Natural killer cell (primary cell): Measurements from ENCODE around the gene MATN1. TPM values are rescaled to one million over a fixed set of nuclear protein-coding genes. Genes with fewer than 3 reads are reported as not detected.

Source experiments
- ATAC-seq, 3 donors: fragments of 150-1000 bp in 2 of 3; fragments of 200-7000 bp in 1 of 3; cut with Tn5 transposase; 1 replicate in 1 of 3; 2 replicates in 2 of 3; pipeline ENCODE4 v1.10.0; 2021; ENCODE audit warnings: mild to moderate bottlenecking in 2 of 3, moderate library complexity in 2 of 3
- DNase-seq, 2 donors: peaks; one replicate each; pipeline versions ENCODE4 v3.0.0 to v3.0.0-alpha.2; 2013 to 2021; ENCODE audit warnings: mixed read lengths in 1 of 2
- H3K27ac ChIP-seq: one replicate; pipeline ENCODE4 v1.5.1; 2013; ENCODE audit warnings: mild to moderate bottlenecking, low read length
- H3K27me3 ChIP-seq: one replicate; pipeline ENCODE4 v1.6.1; 2013; ENCODE audit warnings: low read length; ENCODE audit not compliant: control insufficient read depth, insufficient read depth
- H3K36me3 ChIP-seq: one replicate; pipeline ENCODE4 v1.6.1; 2013; ENCODE audit warnings: low read length; ENCODE audit not compliant: control insufficient read depth, insufficient read depth
- H3K4me1 ChIP-seq: one replicate; pipeline ENCODE4 v1.6.1; 2013; ENCODE audit warnings: low read length; ENCODE audit not compliant: control insufficient read depth, insufficient read depth
- H3K4me3 ChIP-seq: one replicate; pipeline ENCODE4 v1.5.1; 2013; ENCODE audit warnings: low read length
- H3K9me3 ChIP-seq: one replicate; pipeline ENCODE4 v1.6.1; 2013; ENCODE audit warnings: low read length; ENCODE audit not compliant: control insufficient read depth, insufficient read depth
- H3K27ac Mint-ChIP-seq, 2 donors: one replicate each; pipeline ENCODE4 v1.8.0; 2022; ENCODE audit warnings: mild to moderate bottlenecking in 2 of 2, mixed read lengths in 2 of 2, moderate library complexity in 1 of 2
- H3K27me3 Mint-ChIP-seq, 2 donors: one replicate each; pipeline ENCODE4 v1.8.0; 2022; ENCODE audit warnings: low read depth in 2 of 2, mixed read lengths in 2 of 2
- H3K36me3 Mint-ChIP-seq: one replicate; pipeline ENCODE4 v1.8.0; 2022; ENCODE audit warnings: mixed read lengths
- H3K4me1 Mint-ChIP-seq, 2 donors: one replicate each; pipeline ENCODE4 v1.8.0; 2022; ENCODE audit warnings: mixed read lengths in 2 of 2
- H3K4me3 Mint-ChIP-seq: one replicate; pipeline ENCODE4 v1.8.0; 2022; ENCODE audit warnings: mild to moderate bottlenecking, moderate library complexity, mixed read lengths
- H3K9me3 Mint-ChIP-seq, 2 donors: one replicate each; pipeline ENCODE4 v1.8.0; 2022; ENCODE audit warnings: mixed read lengths in 2 of 2
- WGBS: methylation state at CpG from one replicate; pipeline ENCODE4 v1.1.7; 2013; ENCODE audit warnings: missing lambda C conversion rate; ENCODE audit not compliant: insufficient coverage; 5-methylcytosine and 5-hydroxymethylcytosine counted together
- intact Hi-C: fragments of 100-400 bp; cut with micrococcal nuclease; formaldehyde crosslinking; loops from one replicate; pipeline ENCODE4 v1.14.2; 2022
- total RNA-seq, 4 donors: library from RNA; stranded (reverse); fragments of 120-200 nt in 1 of 4; gene quantifications; one replicate each; pipeline versions ENCODE4 v1.2.3 to v1.2.4, GENCODE V29; 2013 to 2022
- TF ChIP-seq, protein P1 (sequence below): fragments of 200-600 bp; IDR thresholded peaks from one replicate; pipeline ENCODE4 v1.8.0; 2022; ENCODE audit warnings: antibody characterized with exemption

MATN1 gene
- total RNA-seq, 3 donors from 2014 or later (not counting 1 experiment from before 2014, with no cell fraction given) = 0.93 to 1.7 (median 1.2) TPM

DNA sequence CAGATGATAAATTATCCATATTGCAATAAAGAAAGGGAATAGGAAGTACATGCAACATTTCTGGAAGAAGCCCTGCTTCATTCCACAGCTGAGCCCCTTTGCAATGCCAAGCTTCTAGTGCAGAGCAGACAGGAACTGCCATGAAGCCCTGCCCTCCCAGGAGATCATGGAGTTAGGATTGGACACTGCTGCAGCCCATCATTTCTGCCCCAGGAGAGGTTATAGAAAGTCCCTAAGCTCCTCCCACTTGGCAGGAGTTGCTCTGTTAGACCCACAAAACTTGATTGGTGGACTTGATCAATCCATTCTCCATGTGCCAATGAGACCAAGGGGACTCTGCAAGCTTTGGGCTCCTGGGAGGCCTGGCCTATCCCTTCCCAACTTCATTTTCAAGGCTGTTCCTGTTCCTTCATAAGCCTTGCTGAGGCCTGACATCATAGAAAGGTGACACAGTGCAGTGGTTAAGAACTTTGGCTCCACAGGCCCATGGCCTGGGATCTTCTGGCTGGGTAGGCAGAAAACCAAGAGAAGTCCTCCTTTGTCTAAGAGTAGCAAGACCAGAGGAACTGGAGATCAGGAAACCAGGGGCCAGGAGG lies 35.5 kb upstream of the MATN1 start:
- H3K4me3 ChIP-seq = no peak overlapping the region
- intact Hi-C loops = loop anchor here (10.0 kb wide), 1 partner anchor 546 kb away; no protein-coding TSS in a partner anchor

DNA sequence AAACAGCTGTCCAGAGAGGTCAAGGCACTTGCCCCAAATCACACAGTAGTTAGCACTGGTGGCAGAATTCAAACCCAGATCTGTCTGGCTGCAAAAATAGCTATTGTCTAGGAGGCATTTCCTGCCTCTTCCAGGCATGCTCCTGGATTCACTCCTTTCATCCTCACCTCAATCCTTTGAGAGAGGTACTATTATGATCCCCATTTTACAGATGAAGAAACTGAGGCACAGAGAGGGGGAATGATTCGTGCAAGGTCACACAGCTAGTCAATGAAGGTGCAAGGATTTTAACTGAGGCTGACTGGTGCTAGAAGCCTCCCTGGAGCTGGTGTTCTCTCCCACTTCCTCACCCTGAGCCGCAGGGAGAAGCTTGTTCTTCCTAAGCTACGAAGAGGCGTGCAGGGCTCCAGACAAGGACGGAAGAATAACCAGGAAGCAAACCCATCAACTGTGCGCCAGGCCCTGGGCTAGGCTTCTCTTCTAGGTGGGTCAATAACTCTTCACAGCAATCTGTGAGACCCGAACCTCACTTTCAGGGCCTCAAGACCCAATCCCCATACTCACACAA lies 34.8 kb upstream of the MATN1 start:
- H3K9me3 ChIP-seq = no peaks in the 10 kb centered on the region
- no peaks in the 10 kb centered on the region for H3K27me3 ChIP-seq
- H3K4me3 ChIP-seq = peak overlapping the region; percentile 87
- H3K27me3 Mint-ChIP-seq = no peaks in the 10 kb centered on the region
- 75% methylated on average over 7 of the region's 7 CpGs for WGBS
- intact Hi-C loops = loop anchor here (10.0 kb wide), 1 partner anchor 547 kb away; no protein-coding TSS in a partner anchor
- TF ChIP-seq, protein P1, sequence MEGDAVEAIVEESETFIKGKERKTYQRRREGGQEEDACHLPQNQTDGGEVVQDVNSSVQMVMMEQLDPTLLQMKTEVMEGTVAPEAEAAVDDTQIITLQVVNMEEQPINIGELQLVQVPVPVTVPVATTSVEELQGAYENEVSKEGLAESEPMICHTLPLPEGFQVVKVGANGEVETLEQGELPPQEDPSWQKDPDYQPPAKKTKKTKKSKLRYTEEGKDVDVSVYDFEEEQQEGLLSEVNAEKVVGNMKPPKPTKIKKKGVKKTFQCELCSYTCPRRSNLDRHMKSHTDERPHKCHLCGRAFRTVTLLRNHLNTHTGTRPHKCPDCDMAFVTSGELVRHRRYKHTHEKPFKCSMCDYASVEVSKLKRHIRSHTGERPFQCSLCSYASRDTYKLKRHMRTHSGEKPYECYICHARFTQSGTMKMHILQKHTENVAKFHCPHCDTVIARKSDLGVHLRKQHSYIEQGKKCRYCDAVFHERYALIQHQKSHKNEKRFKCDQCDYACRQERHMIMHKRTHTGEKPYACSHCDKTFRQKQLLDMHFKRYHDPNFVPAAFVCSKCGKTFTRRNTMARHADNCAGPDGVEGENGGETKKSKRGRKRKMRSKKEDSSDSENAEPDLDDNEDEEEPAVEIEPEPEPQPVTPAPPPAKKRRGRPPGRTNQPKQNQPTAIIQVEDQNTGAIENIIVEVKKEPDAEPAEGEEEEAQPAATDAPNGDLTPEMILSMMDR = no peak
- peak overlapping the region; percentile 99 to 100 for H3K27ac Mint-ChIP-seq
- H3K36me3 ChIP-seq = no peaks in the 10 kb centered on the region
- H3K4me1 ChIP-seq = peaks cover 85% of the 10 kb centered on the region
- DNase-seq = no peak
- H3K9me3 Mint-ChIP-seq = no peaks in the 10 kb centered on the region
- H3K27ac ChIP-seq = peak overlapping the region; percentile 95
- H3K36me3 Mint-ChIP-seq = no peaks in the 10 kb centered on the region
- ATAC-seq = no peak
- H3K4me1 Mint-ChIP-seq = peaks cover 68 to 77% of the 10 kb centered on the region in 2 donors
- H3K4me3 Mint-ChIP-seq = peak overlapping the region; percentile 99

More for the DNA sequence above, 35.5 kb upstream of the MATN1 start:
- H3K4me3 Mint-ChIP-seq = peak overlapping the region; percentile 75
- H3K36me3 ChIP-seq = no peaks in the 10 kb centered on the region
- ATAC-seq = no peak
- peaks cover 61 to 70% of the 10 kb centered on the region in 2 donors for H3K4me1 Mint-ChIP-seq
- H3K27ac ChIP-seq = peak overlapping the region; percentile 1
- DNase-seq = peak in 1 of 2 donors; percentile 49
- H3K4me1 ChIP-seq = peaks cover 83% of the 10 kb centered on the region
- no peaks in the 10 kb centered on the region for H3K9me3 Mint-ChIP-seq
- H3K27me3 Mint-ChIP-seq = no peaks in the 10 kb centered on the region
- H3K36me3 Mint-ChIP-seq = no peaks in the 10 kb centered on the region
- TF ChIP-seq, protein P1 = no peak
- H3K9me3 ChIP-seq = no peaks in the 10 kb centered on the region
- H3K27ac Mint-ChIP-seq = peak overlapping the region; percentile 99 to 100
- no peaks in the 10 kb centered on the region for H3K27me3 ChIP-seq

DNA sequence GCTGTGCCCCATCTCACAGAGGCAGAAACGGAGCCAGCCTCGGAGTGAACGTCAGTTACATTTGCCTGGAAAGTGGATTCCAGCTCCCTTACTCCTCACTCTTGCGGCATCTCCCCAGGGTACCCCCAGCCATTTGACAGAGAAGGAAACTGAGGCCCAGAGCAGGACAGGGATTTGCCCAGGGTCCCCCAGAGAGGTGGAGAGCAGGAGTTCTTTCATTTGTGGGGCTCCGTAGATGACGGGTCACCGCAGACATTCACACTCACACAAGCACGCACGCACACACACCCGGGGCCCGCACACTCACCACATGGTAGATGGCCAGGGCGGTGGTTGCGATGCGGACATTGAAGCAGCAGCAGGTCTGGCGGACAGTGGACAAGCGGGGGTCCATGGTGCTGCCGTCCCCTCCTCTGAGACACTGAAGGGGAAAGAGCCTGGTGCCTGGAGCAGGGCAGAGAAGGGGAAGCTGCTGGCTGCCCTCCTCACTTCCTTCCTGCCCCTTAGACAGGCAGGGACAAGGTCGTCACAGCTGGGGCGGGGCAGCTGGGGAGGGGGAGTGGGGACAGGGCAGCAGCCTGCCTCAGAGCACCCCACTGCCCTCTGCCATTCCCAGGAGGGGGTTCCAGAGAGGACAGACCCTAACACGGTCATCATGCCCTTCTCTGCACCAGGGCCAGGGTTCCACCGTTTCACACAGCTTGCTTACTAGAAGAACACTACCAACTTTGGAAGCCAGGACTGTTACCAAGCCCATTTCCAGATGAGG lies 34.2 kb upstream of the MATN1 start, which contains the start of gene LAPTM5:
TSS of gene LAPTM5 (minus strand) at position 423 of the 769 bp plus-strand sequence. CDS start at position 394, 29 bp downstream.
- intact Hi-C loops = loop anchor here (1.0 to 10.0 kb wide), 2 partner anchors 8 to 547 kb away; no protein-coding TSS in a partner anchor
- WGBS = under 1% methylated on average over 21 of the region's 21 CpGs
- peak; percentile 35 to 66 (median 47) for ATAC-seq
- DNase-seq = peak; percentile 55 to 78
- Histone ChIP-seq H3K27ac (peak within 1 kb of the TSS; percentile 95), H3K27me3 (no peaks in the 10 kb centered on the region), H3K36me3 (peaks cover 2% of the 10 kb centered on the region), H3K4me3 (peak within 1 kb of the TSS; percentile 87), H3K9me3 (no peaks in the 10 kb centered on the region), H3K4me1 (peaks cover 88% of the 10 kb centered on the region)
- Mint-ChIP-seq H3K27me3 (no peaks in the 10 kb centered on the region), H3K27ac (peak within 1 kb of the TSS; percentile 99 to 100), H3K9me3 (no peaks in the 10 kb centered on the region), H3K4me1 (peaks cover 74 to 80% of the 10 kb centered on the region in 2 donors), H3K36me3 (no peaks in the 10 kb centered on the region), H3K4me3 (peak within 1 kb of the TSS; percentile 99)
- TF ChIP-seq, protein P1 = no peak
